ENCODE data around the gene TRPC4AP. TPM values are rescaled to one million over a fixed set of nuclear protein-coding genes. Genes with fewer than 3 reads are reported as not detected.
A peak's percentile ranks its signal among the peaks of the same experiment; 100 is the strongest.

TRPC4AP gene
- total and polyA plus RNA-seq, 2 of the 8 experiments (the other 6 are each of a cell fraction or from before 2014, with no cell fraction given) = 73.1 to 74.8 TPM

- Histone ChIP-seq H3K14ac (ENCODE audit: insufficient read length) (no peak overlapping the region), H3K4ac (replicated peaks; ENCODE audit: insufficient read length, low read depth, low read length) (no peak overlapping the region), H2BK120ac (replicated peaks; ENCODE audit: low read depth, low read length) (no peak overlapping the region), H4K91ac (replicated peaks; ENCODE audit: insufficient read length, low read length) (no peak overlapping the region), H3K9me3 (ENCODE audit: insufficient read depth in 2 of 2, low read depth in 1 of 2, low read length in 1 of 2) (no peaks in the 10 kb centered on the region), H4K20me1 (replicated peaks in 1 of 2; ENCODE audit: control insufficient read depth in 1 of 2, insufficient read depth in 2 of 2, low read length in 2 of 2) (peaks cover 0 to 3% of the 10 kb centered on the region in 2 experiments), H3K36me3 (ENCODE audit: control insufficient read depth in 2 of 4, insufficient read depth in 4 of 4, low read length in 3 of 4) (peaks cover 0 to 4% (median 3%) of the 10 kb centered on the region in 4 experiments; a peak in 2 of 8 replicates), H3K23me2 (ENCODE audit: low read depth, low read length) (peaks cover 9% of the 10 kb centered on the region), H3K27ac (ENCODE audit: low read depth, low read length) (peak overlapping the region; percentile 39; the same call in 1 of the 2 replicates), H2BK5ac (ENCODE audit: low read depth, low read length) (peak overlapping the region; percentile 78; the same call in 1 of the 2 replicates), H3K79me2 (ENCODE audit: control insufficient read depth in 1 of 2, insufficient read depth in 2 of 2, low read length in 2 of 2) (peaks cover 5 to 52% of the 10 kb centered on the region in 2 experiments; a peak in 3 of 4 replicates), H3K27me3 (replicated peaks in 1 of 4; ENCODE audit: control insufficient read depth in 3 of 4, extremely low read depth in 1 of 4, insufficient read depth in 3 of 4, low read length in 3 of 4) (no peaks in the 10 kb centered on the region), H3K9ac (replicated peaks in 1 of 4; ENCODE audit: extremely low read depth in 1 of 4, low read depth in 3 of 4, low read length in 3 of 4) (peak overlapping the region; percentile 68 to 91 (median 78)), H3K79me1 (ENCODE audit: low read depth, low read length) (peaks cover 2% of the 10 kb centered on the region; the same call in 1 of the 2 replicates), H4K5ac (ENCODE audit: insufficient read length, low read depth, low read length) (peak overlapping the region; percentile 79), H2BK15ac (ENCODE audit: low read length) (no peak overlapping the region), H3K23ac (ENCODE audit: insufficient read length) (no peak overlapping the region), H3K4me1 (replicated peaks in 1 of 4; ENCODE audit: control insufficient read depth in 3 of 4, insufficient read depth in 4 of 4, low read length in 3 of 4) (peaks cover 0 to 10% (median 4%) of the 10 kb centered on the region in 4 experiments; a peak in 5 of 7 replicates), H3K18ac (ENCODE audit: extremely low read depth, low read length) (peak overlapping the region; percentile 76; the same call in 1 of the 2 replicates), H2AFZ (ENCODE audit: low read length) (no peak overlapping the region), H2BK12ac (ENCODE audit: low read depth, low read length) (no peak overlapping the region), H4K8ac (ENCODE audit: extremely low read depth, insufficient read depth, low read length) (no peak overlapping the region), H3K4me2 (ENCODE audit: insufficient read depth in 1 of 2, low read depth in 2 of 2, low read length in 2 of 2) (peak overlapping the region; percentile 88 to 97), H3K56ac (replicated peaks; ENCODE audit: insufficient read length, low read depth, low read length) (peak overlapping the region; percentile 83), H2BK20ac (ENCODE audit: low read length) (no peak overlapping the region), H3K4me3 (ENCODE audit: extremely low read depth in 1 of 4, insufficient read depth in 2 of 4, low read depth in 3 of 4, low read length in 4 of 4) (peak overlapping the region; percentile 82 to 96 (median 90)), H2AK5ac (ENCODE audit: low read depth, low read length) (no peak overlapping the region)
- WGBS, 2 experiments (ENCODE audit: extremely low coverage in 1 of 2, insufficient coverage in 1 of 2, insufficient read length in 1 of 2, insufficient replicate concordance in 2 of 2, low coverage in 1 of 2, low lambda C conversion rate in 2 of 2, missing lambda C conversion rate in 1 of 2) = 9% methylated on average over 28 of the region's 28 CpGs; no CpG with 5 or more reads in 1 of the 2 experiments
- ChIA-PET POLR2A (ENCODE audit: partially characterized antibody) (interaction anchor here (1.0 to 1.2 kb wide), 3 partner anchors 171 to 192 kb away, joined by 3 to 6 read pairs (median 4); partner anchors contain the start of gene EIF6), CTCF (ENCODE audit: partially characterized antibody) (interaction anchor here (0.7 to 1.9 kb wide), 5 partner anchors 8 to 175 kb away, joined by 3 to 4 read pairs (median 3); no protein-coding TSS in a partner anchor)
- DNase-seq (ENCODE audit: low read depth in 1 of 2, low spot score in 2 of 2) (no peak), FAIRE-seq (no peak)
- TF ChIP-seq SP2 (IDR thresholded peaks at IDR 0.05; ENCODE audit: low read length) (no peak), POLR2A (IDR thresholded peaks at IDR 0.05; ENCODE audit: control extremely low read depth in 1 of 2, low read depth in 2 of 2, low read length in 2 of 2) (no peak), CEBPB (IDR thresholded peaks at IDR 0.05; ENCODE audit: low read depth, low read length) (no peak), HDAC2 (IDR thresholded peaks at IDR 0.05; ENCODE audit: borderline replicate concordance in 1 of 2, low read depth in 2 of 2, low read length in 2 of 2) (no peak; a peak in 1 of 4 replicates), SP1 (IDR thresholded peaks at IDR 0.05; ENCODE audit: low read depth, low read length) (no peak), CBX8 (IDR thresholded peaks at IDR 0.05; ENCODE audit: borderline replicate concordance, low read depth, low read length) (no peak), EZH2 (IDR thresholded peaks at IDR 0.05; ENCODE audit: low read depth, low read length, severe bottlenecking) (no peak), RNF2 (IDR thresholded peaks at IDR 0.05; ENCODE audit: borderline replicate concordance, low read depth, low read length, missing control alignments, poor library complexity, severe bottlenecking) (no peak)
These were observed 637 bp downstream of the TRPC4AP start for GRCh38 chr20:35091816-35092523.

Data from H1 (cell line).